DOHH2 (cell line): ENCODE data around the gene PRDM11.

Experiments
- H3F3A ChIP-seq: fragments of 200-600 bp; sonication (generic), shearing (Covaris generic); 2 replicates; pipeline ENCODE4 v1.6.0; 2016; ENCODE audit warnings: antibody characterized with exemption, mild to moderate bottlenecking; ENCODE audit not compliant: control insufficient read depth, insufficient read depth
- H3K27ac ChIP-seq: fragments of 200-600 bp; sonication (generic); 2 replicates; pipeline ENCODE4 v1.5.1; 2014; ENCODE audit warnings: low read depth, mild to moderate bottlenecking, low read length, moderate library complexity
- H3K27me3 ChIP-seq: fragments of 200-600 bp; sonication (generic); 2 replicates; pipeline ENCODE4 v1.6.1; 2014; ENCODE audit warnings: mild to moderate bottlenecking, low read length, mixed read lengths; ENCODE audit not compliant: control insufficient read depth
- H3K36me3 ChIP-seq: fragments of 200-600 bp; sonication (generic); 2 replicates; pipeline ENCODE4 v1.6.1; 2014; ENCODE audit warnings: mild to moderate bottlenecking, low read length, moderate library complexity, mixed read lengths; ENCODE audit not compliant: control insufficient read depth
- H3K4me1 ChIP-seq: fragments of 200-600 bp; sonication (generic); 2 replicates; pipeline ENCODE4 v1.6.1; 2014; ENCODE audit warnings: mild to moderate bottlenecking, low read length, mixed read lengths; ENCODE audit not compliant: control insufficient read depth
- H3K4me2 ChIP-seq: fragments of 200-600 bp; sonication (generic); 2 replicates; pipeline ENCODE4 v1.6.0; 2014; ENCODE audit warnings: mild to moderate bottlenecking, low read length, moderate library complexity
- H3K4me3 ChIP-seq: fragments of 200-600 bp; sonication (generic); 2 replicates; pipeline ENCODE4 v1.5.1; 2014; ENCODE audit warnings: mild to moderate bottlenecking, low read length, mixed read lengths
- H3K79me2 ChIP-seq: fragments of 200-600 bp; sonication (generic); 2 replicates; pipeline ENCODE4 v1.6.1; 2014; ENCODE audit warnings: mild to moderate bottlenecking, low read length, mixed read lengths; ENCODE audit not compliant: control insufficient read depth
- H3K9me2 ChIP-seq: fragments of 200-600 bp; sonication (generic); replicated peaks from 2 replicates; pipeline ENCODE4 v1.6.1; 2014; ENCODE audit warnings: mild to moderate bottlenecking, low read length, mixed read lengths; ENCODE audit not compliant: control insufficient read depth
- H3K9me3 ChIP-seq: fragments of 200-600 bp; sonication (generic); 2 replicates; pipeline ENCODE4 v1.6.1; 2014; ENCODE audit warnings: antibody characterized with exemption, low read length, mixed read lengths; ENCODE audit not compliant: control insufficient read depth, insufficient read depth
- H4K20me1 ChIP-seq: fragments of 200-600 bp; sonication (generic); 2 replicates; pipeline ENCODE4 v1.6.0; 2014; ENCODE audit warnings: low read depth, mild to moderate bottlenecking, antibody characterized with exemption, low read length, moderate library complexity; ENCODE audit not compliant: control insufficient read depth, insufficient read depth
- EZH2phosphoT487 ChIP-seq: fragments of 200-600 bp; sonication (generic); IDR thresholded peaks from 2 replicates; pipeline ENCODE4 v1.6.1; 2017; ENCODE audit warnings: borderline replicate concordance, mild to moderate bottlenecking, antibody characterized with exemption, low read length, moderate library complexity, mixed read lengths
- TF ChIP-seq, protein P1 (sequence below): fragments of 200-600 bp; sonication (generic); IDR thresholded peaks from one replicate; pipeline ENCODE4 v1.5.1; 2014; ENCODE audit warnings: antibody characterized with exemption, mild to moderate bottlenecking, low read depth, low read length; ENCODE audit not compliant: poor library complexity, severe bottlenecking

The PRDM11 gene

DNA sequence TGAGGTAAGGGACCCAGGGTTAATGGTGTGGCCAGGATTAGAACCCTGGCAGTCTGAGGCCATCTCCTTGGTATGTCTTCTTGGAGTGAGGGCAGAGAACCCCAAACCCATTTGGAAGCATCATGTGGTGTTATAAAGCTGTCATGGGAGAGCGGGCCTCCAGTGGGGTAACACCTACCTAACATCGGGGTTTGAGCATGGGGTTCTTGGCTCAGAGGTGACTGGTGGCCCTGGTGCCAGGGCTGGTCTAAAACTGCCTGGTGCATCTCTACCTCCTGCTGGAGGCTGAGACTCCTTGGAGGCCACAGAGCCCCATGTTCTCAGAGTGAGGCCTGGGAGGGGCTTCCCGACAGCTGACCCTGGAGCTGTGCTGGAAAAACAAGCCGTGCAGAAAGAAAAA is 4.5 kb downstream of the PRDM11 start:
- H3K36me3 ChIP-seq = no peaks in the 10 kb centered on the region; the same call in 1 of the 2 replicates
- peaks cover 2% of the 10 kb centered on the region for H3K27me3 ChIP-seq
- peaks cover 45% of the 10 kb centered on the region for H3K79me2 ChIP-seq
- peaks cover 12% of the 10 kb centered on the region for H3K4me1 ChIP-seq
- H4K20me1 ChIP-seq = no peaks in the 10 kb centered on the region
- TF ChIP-seq EZH2phosphoT487 = no peak
- TF ChIP-seq, protein P1, sequence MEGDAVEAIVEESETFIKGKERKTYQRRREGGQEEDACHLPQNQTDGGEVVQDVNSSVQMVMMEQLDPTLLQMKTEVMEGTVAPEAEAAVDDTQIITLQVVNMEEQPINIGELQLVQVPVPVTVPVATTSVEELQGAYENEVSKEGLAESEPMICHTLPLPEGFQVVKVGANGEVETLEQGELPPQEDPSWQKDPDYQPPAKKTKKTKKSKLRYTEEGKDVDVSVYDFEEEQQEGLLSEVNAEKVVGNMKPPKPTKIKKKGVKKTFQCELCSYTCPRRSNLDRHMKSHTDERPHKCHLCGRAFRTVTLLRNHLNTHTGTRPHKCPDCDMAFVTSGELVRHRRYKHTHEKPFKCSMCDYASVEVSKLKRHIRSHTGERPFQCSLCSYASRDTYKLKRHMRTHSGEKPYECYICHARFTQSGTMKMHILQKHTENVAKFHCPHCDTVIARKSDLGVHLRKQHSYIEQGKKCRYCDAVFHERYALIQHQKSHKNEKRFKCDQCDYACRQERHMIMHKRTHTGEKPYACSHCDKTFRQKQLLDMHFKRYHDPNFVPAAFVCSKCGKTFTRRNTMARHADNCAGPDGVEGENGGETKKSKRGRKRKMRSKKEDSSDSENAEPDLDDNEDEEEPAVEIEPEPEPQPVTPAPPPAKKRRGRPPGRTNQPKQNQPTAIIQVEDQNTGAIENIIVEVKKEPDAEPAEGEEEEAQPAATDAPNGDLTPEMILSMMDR = no peak
- no peak overlapping the region for H3K27ac ChIP-seq
- H3F3A ChIP-seq = no peaks in the 10 kb centered on the region
- H3K4me2 ChIP-seq = no peak overlapping the region
- H3K9me3 ChIP-seq = no peaks in the 10 kb centered on the region
- no peaks in the 10 kb centered on the region for H3K9me2 ChIP-seq
- no peak overlapping the region for H3K4me3 ChIP-seq

DNA sequence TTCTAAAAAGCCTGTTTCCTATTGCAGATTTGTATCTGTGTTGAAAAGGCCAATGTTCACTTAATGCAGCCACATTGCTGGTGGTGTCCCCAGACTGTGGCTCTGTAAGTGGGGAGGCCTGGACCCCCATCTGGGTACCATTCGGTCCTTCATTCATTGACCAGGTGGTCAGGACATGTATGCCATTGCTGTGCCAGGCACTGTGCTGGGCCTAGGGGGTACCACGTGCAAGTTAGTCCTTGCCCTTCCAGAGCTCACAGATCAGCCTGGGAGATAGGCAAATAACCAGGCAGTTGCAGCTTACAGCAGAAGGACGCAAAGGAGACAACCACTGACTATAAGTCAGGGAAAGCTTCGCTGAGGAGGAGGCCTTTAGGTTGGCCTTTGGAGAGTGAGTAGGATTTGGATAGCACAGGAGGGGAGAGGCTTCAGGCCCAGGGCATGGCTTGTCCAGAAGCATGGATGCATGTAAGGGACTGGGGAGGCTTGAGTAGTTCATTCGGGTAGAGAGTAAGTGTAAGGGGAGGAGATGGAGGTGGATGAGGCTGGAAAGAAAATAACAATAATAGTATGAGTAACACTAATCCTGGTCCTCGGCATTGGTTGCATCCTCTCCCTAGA is 5.0 kb downstream of the PRDM11 start:
- Histone ChIP-seq H3K4me2 (no peak overlapping the region), H3K27me3 (no peaks in the 10 kb centered on the region), H3K79me2 (peaks cover 45% of the 10 kb centered on the region), H3K9me2 (no peaks in the 10 kb centered on the region), H3K4me1 (peaks cover 10% of the 10 kb centered on the region), H3K9me3 (no peaks in the 10 kb centered on the region), H3K36me3 (no peaks in the 10 kb centered on the region; the same call in 1 of the 2 replicates), H3K4me3 (no peak overlapping the region), H3K27ac (no peak overlapping the region), H3F3A (no peaks in the 10 kb centered on the region), H4K20me1 (no peaks in the 10 kb centered on the region)
- no peak for TF ChIP-seq EZH2phosphoT487
- TF ChIP-seq, protein P1 = no peak

DNA sequence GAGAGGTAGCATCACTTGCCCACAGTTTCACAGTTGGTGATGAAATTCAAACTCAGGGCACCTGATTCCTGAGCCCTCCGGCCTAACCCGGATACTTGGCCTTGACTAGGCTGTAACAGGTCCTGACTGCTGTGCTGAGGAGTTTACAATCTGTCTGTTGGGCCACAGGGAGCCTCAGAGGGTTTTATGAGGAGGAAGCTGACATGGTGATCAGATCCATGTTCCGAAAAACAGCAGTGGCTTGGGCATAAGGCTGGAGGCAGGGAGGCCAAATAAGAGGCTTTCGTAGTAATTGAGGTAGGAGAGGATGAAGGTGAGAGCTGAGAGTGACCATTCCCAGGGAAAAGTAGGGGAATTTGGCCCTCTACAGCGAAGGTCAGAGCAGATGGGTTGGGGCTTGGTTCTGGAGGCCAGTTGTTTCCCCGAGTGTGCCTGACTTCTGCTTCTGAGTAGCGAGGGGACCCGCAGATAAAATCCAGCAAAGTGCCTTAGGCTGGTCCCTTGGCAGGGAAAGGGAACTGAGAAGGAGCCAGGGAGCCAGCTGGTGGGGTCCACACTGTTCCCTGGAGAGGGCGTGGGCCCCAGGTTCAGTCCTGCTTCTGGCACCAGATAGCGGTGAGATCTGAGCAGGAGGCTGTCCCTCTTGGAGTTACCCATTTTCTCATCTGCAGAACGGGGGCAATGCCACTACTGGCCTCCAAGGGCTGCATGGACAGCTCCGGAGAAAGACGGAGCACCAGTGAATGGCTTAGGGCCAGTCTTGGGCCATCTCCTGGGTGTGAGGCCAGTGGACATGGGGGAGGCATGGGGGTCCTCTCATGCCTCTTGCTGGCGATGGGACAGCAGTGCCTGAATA is 6.5 kb downstream of the PRDM11 start:
- Histone ChIP-seq H3K4me2 (no peak overlapping the region), H4K20me1 (no peaks in the 10 kb centered on the region), H3K9me2 (no peaks in the 10 kb centered on the region), H3K36me3 (no peaks in the 10 kb centered on the region), H3K27me3 (no peaks in the 10 kb centered on the region), H3K4me3 (no peak overlapping the region), H3K9me3 (no peaks in the 10 kb centered on the region), H3F3A (no peaks in the 10 kb centered on the region), H3K27ac (no peak overlapping the region), H3K4me1 (peaks cover 3% of the 10 kb centered on the region), H3K79me2 (peaks cover 37% of the 10 kb centered on the region)
- no peak for TF ChIP-seq EZH2phosphoT487
- TF ChIP-seq, protein P1 = no peak
